RWPE2 (cell line): ENCODE data around the gene GGTLC2.
"Not testable (repeated sequence)": the region's sequence is repeated elsewhere in the genome, so short reads cannot be mapped to it uniquely, and the experiment has no call there.

ENCODE experiments used
- ATAC-seq: fragments of 200-7000 bp; cut with Tn5 transposase; 3 replicates; pipeline ENCODE4 v1.9.1; 2021; ENCODE audit warnings: low read depth
- DNase-seq: peaks from one replicate; pipeline ENCODE4 v3.0.0-alpha.2; 2020; ENCODE audit warnings: low spot score
- H3K27ac ChIP-seq: fragments of 450-650 bp; 2 replicates; pipeline ENCODE4 v1.5.1; 2017; ENCODE audit warnings: mild to moderate bottlenecking; ENCODE audit not compliant: poor library complexity, severe bottlenecking
- H3K27me3 ChIP-seq: fragments of 250-450 bp; sonication (Bioruptor Pico); 2 replicates; pipeline ENCODE4 v1.5.1; 2021; ENCODE audit warnings: mild to moderate bottlenecking, moderate library complexity; ENCODE audit not compliant: insufficient read depth, poor library complexity, severe bottlenecking
- H3K36me3 ChIP-seq: fragments of 250-450 bp; sonication (Bioruptor Pico); 2 replicates; pipeline ENCODE4 v1.5.1; 2020; ENCODE audit warnings: low read depth, mild to moderate bottlenecking, moderate library complexity
- H3K4me1 ChIP-seq: fragments of 250-450 bp; sonication (Bioruptor Pico); 2 replicates; pipeline ENCODE4 v1.5.1; 2021; ENCODE audit warnings: mild to moderate bottlenecking, moderate library complexity; ENCODE audit not compliant: insufficient read depth, poor library complexity, severe bottlenecking
- H3K4me3 ChIP-seq: fragments of 250-450 bp; sonication (Bioruptor Pico); 2 replicates; pipeline ENCODE4 v1.5.1; 2021; ENCODE audit warnings: mild to moderate bottlenecking, moderate library complexity; ENCODE audit not compliant: severe bottlenecking
- H3K9me3 ChIP-seq: fragments of 250-450 bp; sonication (Bioruptor Pico); 2 replicates; pipeline ENCODE4 v1.5.1; 2021; ENCODE audit warnings: mild to moderate bottlenecking, moderate library complexity; ENCODE audit not compliant: severe bottlenecking
- TF ChIP-seq, protein P1 (sequence below): fragments of 450-650 bp; IDR thresholded peaks from one replicate; pipeline ENCODE4 v1.5.1; 2017; ENCODE audit warnings: mild to moderate bottlenecking, moderate library complexity; ENCODE audit not compliant: poor library complexity, severe bottlenecking

GGTLC2 gene

DNA sequence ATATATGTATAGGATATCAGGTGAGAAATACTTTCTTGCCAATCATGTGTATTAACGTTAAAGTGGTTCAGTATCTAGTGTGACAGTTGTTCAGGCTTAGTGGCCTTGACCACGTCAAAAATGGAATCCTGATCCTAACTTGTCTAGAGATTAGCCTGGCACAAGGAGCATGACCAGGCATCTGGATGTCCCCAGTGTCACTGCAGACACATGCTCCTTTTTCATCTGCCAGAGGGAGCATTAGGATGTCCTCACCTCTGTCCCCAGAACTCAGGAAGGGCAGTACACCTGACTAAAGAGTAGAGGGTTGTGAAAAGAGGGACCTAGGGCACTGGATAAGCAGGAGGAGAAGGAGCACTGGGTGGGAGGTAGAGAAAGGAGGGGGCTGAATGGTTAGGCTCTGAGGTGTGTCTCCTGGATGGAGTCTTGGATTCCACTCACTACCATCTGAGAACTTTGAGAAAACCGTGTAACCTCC, 40.9 kb upstream of the GGTLC2 start:
- TF ChIP-seq, protein P1, sequence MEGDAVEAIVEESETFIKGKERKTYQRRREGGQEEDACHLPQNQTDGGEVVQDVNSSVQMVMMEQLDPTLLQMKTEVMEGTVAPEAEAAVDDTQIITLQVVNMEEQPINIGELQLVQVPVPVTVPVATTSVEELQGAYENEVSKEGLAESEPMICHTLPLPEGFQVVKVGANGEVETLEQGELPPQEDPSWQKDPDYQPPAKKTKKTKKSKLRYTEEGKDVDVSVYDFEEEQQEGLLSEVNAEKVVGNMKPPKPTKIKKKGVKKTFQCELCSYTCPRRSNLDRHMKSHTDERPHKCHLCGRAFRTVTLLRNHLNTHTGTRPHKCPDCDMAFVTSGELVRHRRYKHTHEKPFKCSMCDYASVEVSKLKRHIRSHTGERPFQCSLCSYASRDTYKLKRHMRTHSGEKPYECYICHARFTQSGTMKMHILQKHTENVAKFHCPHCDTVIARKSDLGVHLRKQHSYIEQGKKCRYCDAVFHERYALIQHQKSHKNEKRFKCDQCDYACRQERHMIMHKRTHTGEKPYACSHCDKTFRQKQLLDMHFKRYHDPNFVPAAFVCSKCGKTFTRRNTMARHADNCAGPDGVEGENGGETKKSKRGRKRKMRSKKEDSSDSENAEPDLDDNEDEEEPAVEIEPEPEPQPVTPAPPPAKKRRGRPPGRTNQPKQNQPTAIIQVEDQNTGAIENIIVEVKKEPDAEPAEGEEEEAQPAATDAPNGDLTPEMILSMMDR: no peak
- DNase-seq (no peak), ATAC-seq (no peak)
- no peaks in the 10 kb centered on the region for H3K36me3 ChIP-seq
- no peaks in the 10 kb centered on the region for H3K27me3 ChIP-seq
- peaks cover 12% of the 10 kb centered on the region for H3K9me3 ChIP-seq
- H3K27ac ChIP-seq: no peak overlapping the region
- no peak overlapping the region for H3K4me3 ChIP-seq
- no peaks in the 10 kb centered on the region for H3K4me1 ChIP-seq

DNA sequence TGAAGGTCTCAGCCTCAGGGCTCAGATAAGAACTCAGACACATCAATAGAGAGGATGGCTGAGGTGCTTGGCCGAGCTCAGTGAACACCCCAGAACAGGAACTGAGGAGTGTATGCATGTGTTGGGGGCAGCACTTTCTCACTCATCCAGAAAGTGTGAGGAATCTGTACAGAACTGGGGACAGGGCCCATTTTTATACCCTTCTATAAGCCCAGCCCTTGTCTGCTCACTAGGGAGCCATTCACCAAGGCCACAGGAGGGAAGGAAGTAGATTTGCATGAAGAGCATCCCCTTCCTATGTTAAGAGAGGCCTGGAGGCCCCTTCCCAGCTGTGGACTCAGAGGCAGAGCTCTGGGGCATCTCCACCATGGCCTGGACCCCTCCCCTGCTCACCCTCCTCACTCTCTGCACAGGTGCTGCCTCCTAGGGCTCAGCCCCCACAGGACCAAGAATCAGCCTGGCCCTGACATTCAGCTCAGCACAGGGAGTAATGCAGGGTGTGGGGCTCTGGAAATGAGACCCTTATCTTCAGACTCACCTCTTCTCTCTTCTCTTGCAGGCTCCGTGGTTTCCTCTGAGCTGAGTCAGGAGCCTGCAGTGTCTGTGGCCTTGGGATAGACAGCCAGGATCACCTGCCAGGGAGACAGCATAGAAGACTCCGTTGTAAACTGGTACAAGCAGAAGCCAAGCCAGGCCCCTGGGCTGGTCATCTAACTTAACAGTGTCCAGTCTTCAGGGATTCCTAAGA, 39.9 kb upstream of the GGTLC2 start:
- no peaks in the 10 kb centered on the region for H3K27me3 ChIP-seq
- no peak overlapping the region for H3K4me3 ChIP-seq
- H3K9me3 ChIP-seq: peaks cover 12% of the 10 kb centered on the region

DNA sequence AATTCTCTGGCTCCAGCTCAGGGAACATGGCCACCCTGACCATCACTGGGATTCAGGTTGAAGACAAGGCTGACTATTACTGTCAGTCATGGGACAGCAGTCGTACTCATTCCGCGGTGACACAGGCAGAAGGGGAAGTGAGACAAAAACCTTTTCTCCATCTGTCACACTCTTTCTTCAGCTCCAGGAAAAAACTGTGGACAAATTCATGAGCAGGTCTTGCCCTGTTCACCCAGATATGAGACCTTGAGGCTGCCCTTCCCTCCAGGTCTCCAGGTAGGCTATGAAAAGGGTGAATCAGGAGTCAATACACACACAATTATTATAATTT, 39.4 kb upstream of the GGTLC2 start:
- Histone ChIP-seq H3K27ac (no peak overlapping the region), H3K36me3 (no peaks in the 10 kb centered on the region), H3K4me3 (no peak overlapping the region), H3K4me1 (no peaks in the 10 kb centered on the region), H3K27me3 (no peaks in the 10 kb centered on the region), H3K9me3 (peaks cover 12% of the 10 kb centered on the region)
- ATAC-seq: no peak
- no peak for DNase-seq
- TF ChIP-seq, protein P1: no peak

More for the DNA sequence above, 39.9 kb upstream of the GGTLC2 start:
- DNase-seq: no peak
- no peak for ATAC-seq
- Histone ChIP-seq H3K4me1 (no peaks in the 10 kb centered on the region), H3K27ac (no peak overlapping the region), H3K36me3 (no peaks in the 10 kb centered on the region)
- TF ChIP-seq, protein P1: no peak

DNA sequence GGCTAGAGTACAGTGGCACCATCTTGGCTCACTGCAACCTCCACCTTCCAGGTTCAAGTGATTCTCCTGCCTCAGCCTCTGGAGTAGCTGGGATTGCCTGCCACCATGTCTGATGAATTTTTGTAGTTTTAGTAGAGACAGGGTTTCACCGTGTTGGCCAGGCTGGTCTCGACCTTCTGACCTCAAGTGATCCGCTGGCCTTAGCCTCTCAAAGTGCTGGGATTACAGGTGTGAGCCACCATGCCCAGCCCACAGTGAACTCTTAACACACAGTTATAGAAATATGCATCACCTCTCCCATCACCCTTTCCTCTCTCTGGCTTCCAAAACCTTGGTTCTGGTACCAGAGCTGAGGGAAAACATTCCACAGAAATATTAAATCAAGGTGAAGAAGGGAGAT, 36.4 kb upstream of the GGTLC2 start:
- H3K9me3 ChIP-seq: peaks cover 21% of the 10 kb centered on the region
- ATAC-seq, H3K4me3 ChIP-seq, H3K27me3 ChIP-seq, H3K4me1 ChIP-seq, DNase-seq, H3K36me3 ChIP-seq, H3K27ac ChIP-seq: not testable (repeated sequence)

DNA sequence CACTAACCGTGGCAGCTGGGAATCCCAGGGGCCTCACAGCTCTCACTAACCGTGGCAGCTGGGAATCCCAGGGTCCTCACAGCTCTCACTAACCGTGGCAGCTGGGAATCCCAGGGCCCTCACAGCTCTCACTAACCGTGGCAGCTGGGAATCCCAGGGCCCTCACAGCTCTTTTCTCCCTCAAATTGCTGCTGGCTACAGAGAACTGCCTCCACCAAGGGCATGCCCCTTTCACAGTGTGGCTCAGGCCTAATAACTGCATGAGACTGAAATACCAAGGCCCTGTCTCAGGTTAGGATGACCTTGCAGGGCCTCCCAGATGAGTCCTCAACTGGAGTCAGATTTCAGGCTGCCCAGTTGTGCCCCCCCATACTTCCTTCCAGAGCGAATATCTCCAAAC, 35.1 kb upstream of the GGTLC2 start:
- DNase-seq: no peak
- Histone ChIP-seq H3K27me3 (peaks cover 7% of the 10 kb centered on the region), H3K4me3 (no peak overlapping the region), H3K36me3 (no peaks in the 10 kb centered on the region), H3K9me3 (peaks cover 19% of the 10 kb centered on the region), H3K27ac (no peak overlapping the region), H3K4me1 (no peaks in the 10 kb centered on the region)
- no peak for ATAC-seq
- TF ChIP-seq, protein P1: no peak
